Activated T-cell treated with anti-CD3 and anti-CD28 coated beads, Interleukin-2, amount 50 U/mL, for 4 hours (primary cell): ENCODE data around the gene CTU2. TPM values are rescaled to one million over a fixed set of nuclear protein-coding genes. Genes with fewer than 3 reads are reported as not detected.
A peak's percentile ranks its signal among the peaks of the same experiment; 100 is the strongest.

ENCODE experiments used
- ATAC-seq, 2 donors: fragments of 200-7000 bp; cut with Tn5 transposase; one replicate each; pipeline ENCODE4 v1.10.0; 2021
- DNase-seq: peaks from one replicate; pipeline ENCODE4 v3.0.0-alpha.2; 2020
- H3K27me3 Mint-ChIP-seq: one replicate; pipeline ENCODE4 v1.8.0; 2021; ENCODE audit warnings: low read depth, mixed read lengths
- H3K36me3 Mint-ChIP-seq: one replicate; pipeline ENCODE4 v1.8.0; 2022; ENCODE audit warnings: mixed read lengths; ENCODE audit not compliant: insufficient read depth
- H3K4me1 Mint-ChIP-seq: one replicate; pipeline ENCODE4 v1.8.0; 2021; ENCODE audit warnings: low read depth, mixed read lengths
- H3K4me3 Mint-ChIP-seq: one replicate; pipeline ENCODE4 v1.8.0; 2021; ENCODE audit warnings: mild to moderate bottlenecking, moderate library complexity, mixed read lengths
- H3K9me3 Mint-ChIP-seq: one replicate; pipeline ENCODE4 v1.8.0; 2021; ENCODE audit warnings: mixed read lengths
- total RNA-seq, 3 donors: library from RNA; stranded (reverse); gene quantifications; one replicate each; pipeline ENCODE4 v1.2.1, GENCODE V29; 2021

Gene CTU2
- total RNA-seq, 3 donors from 2014 or later: 96.8 to 129 (median 116) TPM

- DNase-seq (no peak), ATAC-seq (no peak)
- H3K36me3 Mint-ChIP-seq: peaks cover 11% of the 10 kb centered on the region
- H3K4me3 Mint-ChIP-seq: no peak overlapping the region
- H3K27me3 Mint-ChIP-seq: no peaks in the 10 kb centered on the region
- H3K4me1 Mint-ChIP-seq: no peaks in the 10 kb centered on the region
- no peaks in the 10 kb centered on the region for H3K9me3 Mint-ChIP-seq
Observed at GRCh38 chr16:88733630-88734360, 27.5 kb downstream of the CTU2 start.

DNA sequence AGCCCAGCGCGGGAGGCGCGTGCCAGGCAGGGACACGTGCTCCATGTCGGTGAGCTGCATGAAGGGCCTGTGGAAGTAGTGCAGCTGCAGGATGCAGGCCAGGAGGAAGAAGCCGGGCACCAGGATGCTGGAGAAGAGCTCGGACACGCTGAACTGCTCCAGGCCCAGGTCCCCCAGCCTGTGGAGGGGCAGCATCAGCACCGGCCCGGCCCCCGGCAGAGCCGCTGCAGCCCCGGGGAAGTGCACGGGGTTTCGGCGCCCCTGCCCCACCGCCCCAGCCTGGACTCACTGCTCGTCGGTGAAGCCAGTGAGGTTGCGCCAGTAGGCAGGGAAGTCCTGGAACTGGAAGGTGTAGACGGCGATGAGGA, 28.0 kb downstream of the CTU2 start:
- Mint-ChIP-seq H3K27me3 (no peaks in the 10 kb centered on the region), H3K9me3 (no peaks in the 10 kb centered on the region), H3K4me1 (no peaks in the 10 kb centered on the region), H3K36me3 (peaks cover 13% of the 10 kb centered on the region), H3K4me3 (no peak overlapping the region)
- ATAC-seq (no peak), DNase-seq (no peak)

DNA sequence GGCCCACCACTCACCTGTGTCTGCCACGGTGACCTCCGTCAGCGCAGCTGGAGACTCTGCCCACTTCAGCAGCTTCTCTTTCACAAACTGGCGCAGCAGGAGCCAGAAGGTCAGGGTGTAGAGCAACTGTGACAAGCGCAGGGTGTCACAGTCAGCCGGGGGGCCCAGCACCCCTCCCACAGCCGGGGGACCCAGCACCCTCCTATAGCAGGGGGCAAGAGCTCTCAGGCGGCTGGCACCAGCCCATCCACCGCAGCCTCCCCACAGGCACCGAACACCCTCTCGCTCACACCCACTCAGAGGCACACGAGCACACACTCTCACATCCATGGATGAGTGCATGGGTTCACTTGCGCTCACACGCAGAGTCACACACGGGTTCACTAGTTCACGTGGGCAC, 28.8 kb downstream of the CTU2 start:
- no peaks in the 10 kb centered on the region for H3K4me1 Mint-ChIP-seq
- H3K9me3 Mint-ChIP-seq: no peaks in the 10 kb centered on the region
- no peak for DNase-seq
- H3K27me3 Mint-ChIP-seq: no peaks in the 10 kb centered on the region
- no peak overlapping the region for H3K4me3 Mint-ChIP-seq
- peaks cover 11% of the 10 kb centered on the region for H3K36me3 Mint-ChIP-seq
- no peak for ATAC-seq

DNA sequence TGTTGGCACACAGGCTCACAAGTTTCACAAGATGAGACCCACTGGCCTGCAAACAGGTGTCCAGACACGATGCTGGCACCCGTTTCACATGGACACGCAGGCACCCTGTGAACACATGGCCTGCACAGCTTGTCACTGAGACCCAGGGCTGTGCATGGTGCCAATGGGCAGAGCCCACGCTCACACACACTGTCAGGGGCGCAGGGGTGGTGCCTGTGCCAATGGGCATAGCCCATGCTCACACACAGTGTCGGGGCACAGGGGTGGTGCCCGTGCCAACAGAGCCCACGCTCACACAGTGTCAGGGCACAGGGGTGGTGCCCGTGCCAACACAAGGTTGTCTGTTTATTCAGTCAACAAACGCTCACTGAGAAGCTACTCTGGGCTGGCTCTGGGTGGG, 29.3 kb downstream of the CTU2 start:
- Mint-ChIP-seq H3K4me1 (no peaks in the 10 kb centered on the region), H3K9me3 (no peaks in the 10 kb centered on the region), H3K4me3 (no peak overlapping the region), H3K27me3 (no peaks in the 10 kb centered on the region), H3K36me3 (peaks cover 9% of the 10 kb centered on the region)
- ATAC-seq (no peak), DNase-seq (no peak)

DNA sequence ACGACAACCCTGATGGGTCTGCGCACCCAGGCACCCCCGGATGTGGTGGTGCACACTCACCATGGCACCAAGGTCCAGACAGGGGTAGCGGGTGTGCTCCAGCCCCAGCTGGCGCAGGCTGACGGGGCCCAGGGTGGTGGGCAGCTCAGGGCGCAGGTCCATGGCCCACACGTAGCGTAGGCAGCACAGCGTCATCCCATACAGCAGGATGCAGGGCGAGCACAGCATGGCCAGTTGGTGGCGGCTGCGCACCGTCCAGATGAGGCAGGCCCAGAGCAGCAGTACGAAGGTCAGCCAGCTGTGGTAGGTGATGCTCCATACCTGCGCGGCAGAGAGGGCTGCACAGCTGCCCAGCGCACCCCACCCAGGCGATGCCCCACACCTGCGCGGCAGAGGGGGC, 29.8 kb downstream of the CTU2 start:
- H3K9me3 Mint-ChIP-seq: no peaks in the 10 kb centered on the region
- H3K27me3 Mint-ChIP-seq: no peaks in the 10 kb centered on the region
- H3K36me3 Mint-ChIP-seq: peaks cover 9% of the 10 kb centered on the region
- DNase-seq (no peak), ATAC-seq (no peak)
- H3K4me1 Mint-ChIP-seq: no peaks in the 10 kb centered on the region
- H3K4me3 Mint-ChIP-seq: no peak overlapping the region

DNA sequence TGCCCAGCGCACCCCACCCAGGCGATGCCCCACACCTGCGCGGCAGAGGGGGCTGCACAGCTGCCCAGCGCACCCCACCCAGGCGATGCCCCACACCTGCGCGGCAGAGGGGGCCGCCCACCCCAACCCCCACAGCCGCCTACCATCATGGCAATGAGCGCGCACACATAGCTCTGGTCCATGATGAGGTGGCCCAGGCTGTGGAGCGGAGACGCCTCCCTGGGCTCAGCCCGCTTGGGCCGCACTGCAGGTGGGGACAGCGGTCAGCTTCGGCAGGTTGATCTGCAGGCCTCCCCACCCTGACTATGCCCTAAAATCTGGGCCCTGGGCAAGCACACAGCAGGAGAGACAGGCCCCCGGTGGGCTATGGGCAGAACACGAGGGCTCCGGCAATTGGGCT, 30.2 kb downstream of the CTU2 start:
- Mint-ChIP-seq H3K4me1 (no peaks in the 10 kb centered on the region), H3K4me3 (no peak overlapping the region), H3K9me3 (no peaks in the 10 kb centered on the region), H3K36me3 (peaks cover 10% of the 10 kb centered on the region), H3K27me3 (no peaks in the 10 kb centered on the region)
- DNase-seq (no peak), ATAC-seq (no peak)

DNA sequence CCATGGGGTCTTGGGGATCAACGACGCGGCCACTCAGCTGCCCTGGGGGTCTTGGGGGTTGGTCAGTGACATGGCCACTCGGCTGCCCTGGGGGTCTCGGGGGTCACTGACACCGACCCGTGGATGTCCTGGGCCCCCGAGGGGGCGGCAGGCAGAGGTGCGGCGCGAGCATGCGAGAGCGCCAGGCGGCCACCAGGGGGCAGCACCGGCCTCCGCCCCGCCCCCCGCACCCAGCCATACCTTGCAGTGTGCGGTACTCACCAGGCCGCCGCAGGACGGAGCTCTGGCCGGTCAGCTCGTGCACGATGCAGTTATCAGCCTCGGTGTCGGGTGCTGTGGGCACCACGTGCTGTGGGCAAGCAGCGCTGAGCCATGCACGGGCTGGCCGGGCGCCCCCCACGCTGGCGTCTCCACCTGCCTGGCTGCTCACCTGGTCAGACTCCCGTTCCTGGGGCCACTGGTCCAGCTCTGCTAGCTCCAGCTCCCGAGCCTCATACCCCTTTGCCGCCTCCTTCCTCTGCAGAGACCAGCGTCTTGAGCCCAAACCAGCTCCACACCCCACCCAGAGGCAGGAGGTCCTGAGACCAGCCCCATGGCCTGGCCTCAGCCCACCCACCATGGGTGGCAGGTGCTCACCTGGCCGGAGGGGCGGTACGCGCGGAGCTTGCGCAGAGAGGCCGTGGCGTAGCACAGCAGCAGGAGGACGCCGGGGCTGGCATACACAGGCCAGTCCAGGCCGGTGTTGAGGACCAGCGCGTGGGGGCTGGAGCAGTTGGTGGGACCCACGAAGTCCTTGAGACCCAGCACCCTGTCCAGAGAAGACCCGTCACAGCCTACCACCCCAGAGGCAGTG, 31.2 kb downstream of the CTU2 start:
- H3K4me3 Mint-ChIP-seq: no peak overlapping the region
- ATAC-seq: peak; percentile 81 to 93

DNA sequence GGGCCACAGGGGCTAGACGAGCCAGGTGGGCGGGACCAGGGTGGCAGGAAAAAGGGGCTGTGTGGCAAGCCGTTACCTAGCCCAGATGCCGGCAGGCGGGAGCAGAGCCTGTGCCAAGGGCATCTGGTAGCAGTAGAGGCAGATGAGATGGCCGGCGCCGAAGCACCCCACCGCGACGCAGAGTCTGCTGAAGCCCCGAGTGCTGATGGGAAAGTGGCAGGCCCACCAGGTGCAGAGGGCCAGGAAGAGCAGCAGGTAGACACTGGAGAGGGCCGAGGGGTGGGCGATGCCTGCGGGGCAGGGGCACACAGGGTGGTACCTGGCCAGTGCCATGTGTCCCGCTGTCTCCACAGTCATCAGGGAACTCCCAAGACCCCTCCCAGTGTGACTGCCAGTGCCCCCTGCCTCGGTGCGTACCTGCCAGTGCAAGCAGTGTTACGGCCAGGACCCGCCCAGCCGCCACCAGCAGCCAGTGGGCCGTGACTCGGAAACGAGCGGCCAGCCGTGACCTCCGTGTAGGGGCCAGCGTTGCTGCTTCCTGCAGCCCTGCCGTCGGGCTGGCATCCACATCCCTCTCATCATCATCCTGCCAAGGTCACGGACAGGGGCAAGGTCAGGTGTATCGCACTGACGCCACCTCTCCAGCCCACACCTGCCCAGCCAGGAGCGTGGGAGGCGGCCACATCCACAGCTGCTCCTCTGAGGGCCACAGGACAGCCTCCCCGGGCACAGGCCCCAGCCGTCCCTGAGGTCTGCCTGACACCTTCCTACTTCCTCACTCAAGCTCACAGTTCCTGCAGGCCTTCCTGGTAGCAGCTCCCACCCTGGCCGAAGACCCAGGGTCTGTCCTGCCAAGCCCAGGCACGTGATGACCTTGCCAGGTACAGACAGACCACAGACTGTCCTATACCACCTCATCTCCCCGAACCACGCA, 32.1 kb downstream of the CTU2 start:
- no peak overlapping the region for H3K4me3 Mint-ChIP-seq
- no peaks in the 10 kb centered on the region for H3K27me3 Mint-ChIP-seq
- no peak for DNase-seq
- no peaks in the 10 kb centered on the region for H3K9me3 Mint-ChIP-seq
- ATAC-seq: no peak
- H3K4me1 Mint-ChIP-seq: peaks cover under 1% of the 10 kb centered on the region
- H3K36me3 Mint-ChIP-seq: peaks cover 10% of the 10 kb centered on the region

More for the DNA sequence above, 31.2 kb downstream of the CTU2 start:
- peak; percentile 78 for DNase-seq
- H3K36me3 Mint-ChIP-seq: peaks cover 10% of the 10 kb centered on the region
- no peaks in the 10 kb centered on the region for H3K4me1 Mint-ChIP-seq
- H3K9me3 Mint-ChIP-seq: no peaks in the 10 kb centered on the region
- H3K27me3 Mint-ChIP-seq: no peaks in the 10 kb centered on the region

DNA sequence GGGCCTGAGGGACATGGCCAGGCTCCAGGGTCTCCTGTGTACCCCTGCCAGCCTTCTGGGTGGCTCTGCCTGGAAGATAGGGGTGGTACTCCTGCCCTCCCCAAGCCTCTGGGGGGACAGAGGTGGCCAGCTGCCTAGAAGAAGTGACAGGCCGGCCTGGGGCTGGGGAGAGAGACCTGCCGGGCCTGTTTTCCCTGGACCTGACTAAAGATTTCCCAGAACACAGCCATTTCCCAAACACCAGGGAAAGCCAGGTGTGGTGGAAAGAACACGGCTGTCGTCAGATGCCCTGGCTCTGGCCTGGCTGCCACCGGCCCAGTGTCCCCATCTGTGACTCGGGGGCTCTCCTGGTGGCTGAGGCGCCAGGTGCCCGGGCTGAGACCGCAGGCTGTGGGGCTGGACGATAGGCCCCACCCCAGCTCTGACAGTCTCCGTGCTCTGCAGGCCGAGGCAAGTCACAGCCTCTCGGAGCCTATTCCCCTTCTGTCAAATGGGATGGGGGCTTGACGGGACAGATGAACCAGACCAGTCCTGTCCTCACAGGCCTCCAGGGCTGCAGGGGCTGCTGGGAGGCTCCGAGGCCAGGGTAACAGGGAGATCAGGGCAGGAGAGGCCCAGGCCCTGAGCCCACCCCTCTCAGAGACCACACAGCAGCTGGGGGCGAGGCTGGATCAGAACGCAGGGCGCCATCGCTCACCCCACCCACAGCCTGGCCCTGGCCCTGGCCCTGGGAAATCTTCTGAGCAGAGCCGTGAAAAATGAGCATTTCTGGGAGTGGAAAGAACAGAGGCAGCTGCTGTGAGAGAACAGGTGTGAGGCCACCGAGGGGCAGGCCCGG, 33.1 kb downstream of the CTU2 start:
- ATAC-seq (no peak), DNase-seq (no peak)
- Mint-ChIP-seq H3K9me3 (no peaks in the 10 kb centered on the region), H3K4me3 (no peak overlapping the region), H3K27me3 (no peaks in the 10 kb centered on the region), H3K4me1 (peaks cover 8% of the 10 kb centered on the region), H3K36me3 (peaks cover 7% of the 10 kb centered on the region)

DNA sequence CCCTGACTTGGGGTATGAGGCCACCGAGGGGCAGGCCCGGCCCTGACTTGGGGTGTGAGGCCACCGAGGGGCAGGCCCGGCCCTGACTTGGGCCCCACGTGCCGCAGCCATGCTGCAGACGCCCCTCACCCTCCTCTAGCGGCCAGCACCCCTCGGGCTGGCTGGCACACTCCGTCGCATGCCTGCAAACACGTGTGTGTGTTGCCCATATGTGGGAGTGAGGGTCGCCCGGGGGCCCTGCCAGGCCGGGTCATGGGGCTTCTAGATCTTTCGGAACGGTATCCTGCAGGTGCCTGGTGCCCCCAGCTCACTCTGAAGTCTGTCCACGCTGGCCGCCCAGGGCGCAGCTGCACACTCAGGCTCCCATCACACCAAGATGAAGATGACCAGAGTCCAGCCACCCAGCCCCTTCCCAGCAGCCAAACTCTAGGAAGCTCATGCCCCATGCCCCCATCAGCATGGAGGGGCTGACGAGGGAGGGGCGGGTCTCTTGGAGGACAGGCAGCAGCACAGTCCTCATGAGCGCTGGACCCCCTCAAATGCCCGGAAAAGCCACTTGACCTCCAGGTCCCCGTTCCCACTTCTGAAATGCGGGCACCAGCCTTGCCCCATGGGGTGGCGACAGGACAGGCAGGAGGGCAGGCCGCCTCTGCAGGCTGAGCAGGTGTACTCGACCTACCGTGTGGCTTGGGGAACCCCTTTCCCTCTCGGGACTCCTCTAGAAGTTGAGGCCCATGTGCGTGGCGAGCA, 33.8 kb downstream of the CTU2 start:
- Mint-ChIP-seq H3K27me3 (no peaks in the 10 kb centered on the region), H3K36me3 (peaks cover 7% of the 10 kb centered on the region), H3K4me3 (no peak overlapping the region), H3K4me1 (peaks cover 14% of the 10 kb centered on the region), H3K9me3 (no peaks in the 10 kb centered on the region)
- ATAC-seq: no peak
- DNase-seq: no peak

GRCh38 chr16:88740727-88741055, 34.4 kb downstream of the CTU2 start:
- DNase-seq (no peak), ATAC-seq (no peak)
- Mint-ChIP-seq H3K4me1 (peaks cover 18% of the 10 kb centered on the region), H3K36me3 (peaks cover 7% of the 10 kb centered on the region), H3K4me3 (no peak overlapping the region), H3K9me3 (no peaks in the 10 kb centered on the region), H3K27me3 (no peaks in the 10 kb centered on the region)

GRCh38 chr16:88741368-88741767, 35.1 kb downstream of the CTU2 start:
- H3K9me3 Mint-ChIP-seq: no peaks in the 10 kb centered on the region
- peaks cover 7% of the 10 kb centered on the region for H3K36me3 Mint-ChIP-seq
- no peaks in the 10 kb centered on the region for H3K27me3 Mint-ChIP-seq
- no peak for DNase-seq
- H3K4me1 Mint-ChIP-seq: peaks cover 25% of the 10 kb centered on the region
- no peak overlapping the region for H3K4me3 Mint-ChIP-seq
- no peak for ATAC-seq

DNA sequence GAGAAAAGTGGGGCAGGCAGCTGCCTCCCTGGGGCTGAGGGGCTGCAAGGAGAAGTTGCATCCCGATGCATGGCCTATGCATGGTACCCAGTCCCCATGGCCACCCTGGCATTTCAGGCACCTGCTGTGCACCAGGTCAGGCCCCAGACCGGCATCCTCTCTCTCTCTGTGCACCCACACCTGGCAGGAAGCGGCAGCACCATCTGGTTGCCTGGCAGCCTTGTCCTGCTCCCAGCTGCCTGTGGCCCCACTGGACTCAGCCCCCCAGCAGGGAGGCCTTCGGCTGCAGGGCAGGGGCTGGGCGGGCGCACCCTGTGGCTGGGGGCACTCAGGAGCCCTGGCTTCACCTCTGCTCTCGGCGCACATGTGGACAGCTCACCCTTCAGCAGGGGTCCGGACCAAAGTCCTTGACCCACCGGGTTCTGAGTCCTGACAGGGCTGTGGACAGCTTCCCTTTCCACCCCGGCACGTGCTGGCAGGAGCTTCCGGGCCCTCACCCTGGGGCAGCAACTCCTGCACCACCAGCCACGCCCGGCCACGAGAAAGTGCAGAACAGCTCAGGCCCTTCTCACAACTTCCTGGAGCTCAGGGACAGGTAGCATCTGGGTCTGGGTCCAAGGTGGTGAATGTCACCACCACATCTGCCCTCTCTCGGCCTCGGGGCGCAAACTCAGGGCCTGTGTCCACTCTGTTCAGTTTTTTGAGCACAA, 36.7 kb downstream of the CTU2 start:
- no peak for DNase-seq
- H3K4me3 Mint-ChIP-seq: no peak overlapping the region
- peaks cover 7% of the 10 kb centered on the region for H3K36me3 Mint-ChIP-seq
- no peak for ATAC-seq
- H3K4me1 Mint-ChIP-seq: peaks cover 30% of the 10 kb centered on the region
- no peaks in the 10 kb centered on the region for H3K27me3 Mint-ChIP-seq
- H3K9me3 Mint-ChIP-seq: no peaks in the 10 kb centered on the region
